ENCODE results near the gene VSTM2B.

VSTM2B gene

GRCh38 chr19:29583196-29583999 is 57.6 kb downstream of the VSTM2B start:
- no peak for ATAC-seq (ENCODE audit: low read depth)
- H3K9me3 ChIP-seq (ENCODE audit: severe bottlenecking): no peaks in the 10 kb centered on the region
- DNase-seq (ENCODE audit: low spot score): no peak
- H3K4me1 ChIP-seq (ENCODE audit: insufficient read depth, poor library complexity, severe bottlenecking): no peaks in the 10 kb centered on the region
- no peak overlapping the region for H3K4me3 ChIP-seq (ENCODE audit: severe bottlenecking)
- H3K27me3 ChIP-seq (ENCODE audit: insufficient read depth, poor library complexity, severe bottlenecking): no peaks in the 10 kb centered on the region
- TF ChIP-seq, protein P1, sequence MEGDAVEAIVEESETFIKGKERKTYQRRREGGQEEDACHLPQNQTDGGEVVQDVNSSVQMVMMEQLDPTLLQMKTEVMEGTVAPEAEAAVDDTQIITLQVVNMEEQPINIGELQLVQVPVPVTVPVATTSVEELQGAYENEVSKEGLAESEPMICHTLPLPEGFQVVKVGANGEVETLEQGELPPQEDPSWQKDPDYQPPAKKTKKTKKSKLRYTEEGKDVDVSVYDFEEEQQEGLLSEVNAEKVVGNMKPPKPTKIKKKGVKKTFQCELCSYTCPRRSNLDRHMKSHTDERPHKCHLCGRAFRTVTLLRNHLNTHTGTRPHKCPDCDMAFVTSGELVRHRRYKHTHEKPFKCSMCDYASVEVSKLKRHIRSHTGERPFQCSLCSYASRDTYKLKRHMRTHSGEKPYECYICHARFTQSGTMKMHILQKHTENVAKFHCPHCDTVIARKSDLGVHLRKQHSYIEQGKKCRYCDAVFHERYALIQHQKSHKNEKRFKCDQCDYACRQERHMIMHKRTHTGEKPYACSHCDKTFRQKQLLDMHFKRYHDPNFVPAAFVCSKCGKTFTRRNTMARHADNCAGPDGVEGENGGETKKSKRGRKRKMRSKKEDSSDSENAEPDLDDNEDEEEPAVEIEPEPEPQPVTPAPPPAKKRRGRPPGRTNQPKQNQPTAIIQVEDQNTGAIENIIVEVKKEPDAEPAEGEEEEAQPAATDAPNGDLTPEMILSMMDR (IDR thresholded peaks at IDR 0.05; ENCODE audit: poor library complexity, severe bottlenecking): no peak
- H3K27ac ChIP-seq (ENCODE audit: poor library complexity, severe bottlenecking): no peak overlapping the region
- no peaks in the 10 kb centered on the region for H3K36me3 ChIP-seq (ENCODE audit: low read depth)

DNA sequence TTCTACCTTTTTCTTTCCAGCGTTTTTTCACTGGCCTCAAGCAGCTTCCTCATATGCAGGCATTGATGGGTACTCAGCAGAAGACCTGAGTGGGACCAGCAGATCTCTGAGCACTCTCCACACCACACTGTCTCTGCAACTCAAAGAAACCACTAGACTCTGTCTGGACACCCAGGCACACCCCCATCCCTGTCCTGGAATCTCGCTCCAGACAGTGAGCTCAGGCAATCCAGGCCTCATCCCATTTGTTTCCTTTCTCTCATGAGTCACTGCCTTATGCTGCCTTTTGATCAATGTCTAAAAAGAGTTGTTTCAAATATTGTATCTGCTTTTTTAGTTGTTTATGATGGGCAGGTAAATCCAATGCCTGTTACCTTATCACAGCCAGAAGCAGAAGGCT is 60.6 kb downstream of the VSTM2B start:
- TF ChIP-seq, protein P1 (IDR thresholded peaks at IDR 0.05; ENCODE audit: poor library complexity, severe bottlenecking): no peak
- Histone ChIP-seq H3K4me1 (ENCODE audit: insufficient read depth, poor library complexity, severe bottlenecking) (no peaks in the 10 kb centered on the region), H3K4me3 (ENCODE audit: severe bottlenecking) (no peak overlapping the region), H3K9me3 (ENCODE audit: severe bottlenecking) (no peaks in the 10 kb centered on the region), H3K27ac (ENCODE audit: poor library complexity, severe bottlenecking) (no peak overlapping the region), H3K27me3 (ENCODE audit: insufficient read depth, poor library complexity, severe bottlenecking) (no peaks in the 10 kb centered on the region), H3K36me3 (ENCODE audit: low read depth) (no peaks in the 10 kb centered on the region)
- DNase-seq (ENCODE audit: low spot score) (no peak), ATAC-seq (ENCODE audit: low read depth) (no peak)

DNA sequence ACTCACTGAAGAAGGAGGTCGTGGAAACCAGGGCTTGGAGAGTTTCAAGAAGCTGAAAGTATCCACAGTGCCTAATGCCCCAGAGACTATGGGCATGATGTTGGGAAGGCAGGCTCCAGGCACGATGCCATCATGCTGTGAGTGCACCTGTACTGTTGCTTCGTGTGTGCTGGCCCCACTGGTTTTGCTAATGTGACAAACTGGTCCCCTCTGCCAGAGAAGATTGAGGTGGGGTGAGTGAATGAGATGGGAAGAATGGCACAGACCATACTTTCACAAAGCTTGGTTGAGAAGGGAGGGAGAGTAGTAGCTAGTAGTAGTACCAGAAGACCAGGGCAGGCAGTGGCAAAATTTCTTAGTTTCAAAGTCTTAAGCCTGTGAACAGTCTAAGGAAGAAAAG is 61.3 kb downstream of the VSTM2B start:
- Histone ChIP-seq H3K27me3 (ENCODE audit: insufficient read depth, poor library complexity, severe bottlenecking) (no peaks in the 10 kb centered on the region), H3K36me3 (ENCODE audit: low read depth) (no peaks in the 10 kb centered on the region), H3K4me3 (ENCODE audit: severe bottlenecking) (no peak overlapping the region), H3K4me1 (ENCODE audit: insufficient read depth, poor library complexity, severe bottlenecking) (no peaks in the 10 kb centered on the region), H3K27ac (ENCODE audit: poor library complexity, severe bottlenecking) (no peak overlapping the region), H3K9me3 (ENCODE audit: severe bottlenecking) (no peaks in the 10 kb centered on the region)
- TF ChIP-seq, protein P1 (IDR thresholded peaks at IDR 0.05; ENCODE audit: poor library complexity, severe bottlenecking): no peak
- ATAC-seq (ENCODE audit: low read depth) (no peak), DNase-seq (ENCODE audit: low spot score) (no peak)

- TF ChIP-seq, protein P1 (IDR thresholded peaks at IDR 0.05; ENCODE audit: poor library complexity, severe bottlenecking): no peak
- no peaks in the 10 kb centered on the region for H3K9me3 ChIP-seq (ENCODE audit: severe bottlenecking)
- H3K36me3 ChIP-seq (ENCODE audit: low read depth): no peaks in the 10 kb centered on the region
- no peaks in the 10 kb centered on the region for H3K4me1 ChIP-seq (ENCODE audit: insufficient read depth, poor library complexity, severe bottlenecking)
- H3K4me3 ChIP-seq (ENCODE audit: severe bottlenecking): no peak overlapping the region
- no peak overlapping the region for H3K27ac ChIP-seq (ENCODE audit: poor library complexity, severe bottlenecking)
- H3K27me3 ChIP-seq (ENCODE audit: insufficient read depth, poor library complexity, severe bottlenecking): no peaks in the 10 kb centered on the region
- DNase-seq (ENCODE audit: low spot score) (no peak), ATAC-seq (ENCODE audit: low read depth) (no peak; the same call in 2 of the 3 replicates)
Observed at GRCh38 chr19:29587518-29587986, 61.8 kb downstream of the VSTM2B start.

DNA sequence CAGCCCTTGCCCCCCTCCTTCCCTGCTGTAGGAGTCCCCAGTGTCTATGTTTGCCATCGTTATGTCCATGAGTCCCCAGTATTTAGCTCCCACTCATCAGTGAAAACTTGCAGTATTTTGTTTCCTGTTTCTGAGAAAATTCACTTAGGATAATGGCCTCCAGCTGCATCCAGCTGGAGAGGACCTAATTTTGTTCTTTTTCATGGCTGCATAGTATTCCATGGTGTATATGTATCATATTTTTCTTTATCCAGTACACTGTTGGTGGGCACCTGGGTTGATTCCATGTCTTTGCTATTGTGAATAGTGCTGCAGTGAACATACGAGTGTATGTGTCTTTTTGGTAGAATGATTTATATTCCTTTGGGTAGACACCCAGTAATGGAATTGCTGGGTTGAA is 62.3 kb downstream of the VSTM2B start:
- no peak for ATAC-seq (ENCODE audit: low read depth)
- DNase-seq (ENCODE audit: low spot score): no peak
- TF ChIP-seq, protein P1 (IDR thresholded peaks at IDR 0.05; ENCODE audit: poor library complexity, severe bottlenecking): no peak
- H3K36me3 ChIP-seq (ENCODE audit: low read depth): no peaks in the 10 kb centered on the region
- H3K4me3 ChIP-seq (ENCODE audit: severe bottlenecking): no peak overlapping the region
- no peak overlapping the region for H3K27ac ChIP-seq (ENCODE audit: poor library complexity, severe bottlenecking)
- H3K9me3 ChIP-seq (ENCODE audit: severe bottlenecking): no peaks in the 10 kb centered on the region
- H3K27me3 ChIP-seq (ENCODE audit: insufficient read depth, poor library complexity, severe bottlenecking): no peaks in the 10 kb centered on the region
- H3K4me1 ChIP-seq (ENCODE audit: insufficient read depth, poor library complexity, severe bottlenecking): no peaks in the 10 kb centered on the region

Data from RWPE2 (cell line).